Measurements from ENCODE around the gene NCR3LG1. TPM values are rescaled to one million over a fixed set of nuclear protein-coding genes. Genes with fewer than 3 reads are reported as not detected.

NCR3LG1 gene
- total RNA-seq, 4 donors from 2014 or later, result 4.6 to 6.5 (median 5.3) TPM

- 48 to 55% methylated on average over 6 of the region's 6 CpGs for WGBS, 2 donors
- no peak overlapping the region for H3K4me3 ChIP-seq (ENCODE audit: low read depth, poor library complexity, severe bottlenecking)
- peak; percentile 43 to 95 for DNase-seq (ENCODE audit: low spot score in 2 of 2)
- intact Hi-C loops (cut with DNase I; ENCODE audit: low total_unique reads), result loop anchor here (2.0 to 10.0 kb wide), 2 partner anchors 121 to 159 kb away; no protein-coding TSS in a partner anchor
- TF ChIP-seq POLR2A (IDR thresholded peaks at IDR 0.05) (no peak), CTCF (IDR thresholded peaks at IDR 0.05) (no peak)
Observed at GRCh38 chr11:17384002-17384511, 32.5 kb downstream of the NCR3LG1 start.

- H3K4me3 ChIP-seq (ENCODE audit: low read depth, poor library complexity, severe bottlenecking), result no peak overlapping the region
- DNase-seq (ENCODE audit: low spot score in 2 of 2), result no peak
- intact Hi-C loops (cut with DNase I; ENCODE audit: low total_unique reads), result loop anchor here (2.0 to 10.0 kb wide), 2 partner anchors 119 to 161 kb away; no protein-coding TSS in a partner anchor
- 72 to 85% methylated on average over 5 of the region's 5 CpGs for WGBS, 2 donors
- no peak for TF ChIP-seq POLR2A (IDR thresholded peaks at IDR 0.05)
- TF ChIP-seq CTCF (IDR thresholded peaks at IDR 0.05), result no peak
Observed at GRCh38 chr11:17385492-17385891, 33.9 kb downstream of the NCR3LG1 start.

- H3K4me3 ChIP-seq (ENCODE audit: low read depth, poor library complexity, severe bottlenecking), result no peak overlapping the region
- no peak for DNase-seq (ENCODE audit: low spot score in 2 of 2)
- intact Hi-C loops (cut with DNase I; ENCODE audit: low total_unique reads), result loop anchor here (2.0 to 10.0 kb wide), 2 partner anchors 119 to 161 kb away; no protein-coding TSS in a partner anchor
- WGBS, 2 donors, result 68 to 85% methylated on average over 6 of the region's 6 CpGs
- TF ChIP-seq POLR2A (IDR thresholded peaks at IDR 0.05) (no peak), CTCF (IDR thresholded peaks at IDR 0.05) (no peak)
Observed at GRCh38 chr11:17385926-17386325, 34.3 kb downstream of the NCR3LG1 start.

GRCh38 chr11:17386331-17387084 lies 34.9 kb downstream of the NCR3LG1 start:
- no peak overlapping the region for H3K4me3 ChIP-seq (ENCODE audit: low read depth, poor library complexity, severe bottlenecking)
- WGBS, 2 donors, result 72 to 74% methylated on average over 19 to 23 of the region's 23 CpGs
- TF ChIP-seq POLR2A (IDR thresholded peaks at IDR 0.05) (no peak), CTCF (IDR thresholded peaks at IDR 0.05) (no peak)
- no peak for DNase-seq (ENCODE audit: low spot score in 2 of 2)
- intact Hi-C loops (cut with DNase I; ENCODE audit: low total_unique reads), result loop anchor here (10.0 kb wide), 1 partner anchor 162 kb away; no protein-coding TSS in a partner anchor

- intact Hi-C loops (cut with DNase I; ENCODE audit: low total_unique reads), result loop anchor here (10.0 kb wide), 1 partner anchor 162 kb away; no protein-coding TSS in a partner anchor
- TF ChIP-seq CTCF (IDR thresholded peaks at IDR 0.05), result no peak
- TF ChIP-seq POLR2A (IDR thresholded peaks at IDR 0.05), result no peak
- no peak overlapping the region for H3K4me3 ChIP-seq (ENCODE audit: low read depth, poor library complexity, severe bottlenecking)
- 97% methylated on average over 20 of the region's 20 CpGs for WGBS, 2 donors
- DNase-seq (ENCODE audit: low spot score in 2 of 2), result no peak
Observed at GRCh38 chr11:17387254-17387653, 35.7 kb downstream of the NCR3LG1 start.
